Kidney (tissue), 14 donors: ENCODE results near the gene LMNB1. TPM values are rescaled to one million over a fixed set of nuclear protein-coding genes. Genes with fewer than 3 reads are reported as not detected.

Source experiments
- DNase-seq, 5 donors: peaks; one replicate each; pipeline ENCODE4 v3.0.0-alpha.2; 2013 to 2020
- FAIRE-seq: peaks from 2 replicates; lab custom pipeline; 2012; peaks lifted over from hg19 to GRCh38; lab: Jason Lieb, UNC
- H3K27ac ChIP-seq, 2 donors: one replicate each; pipeline ENCODE4 v1.7.0; 2013; ENCODE audit warnings: low read depth in 2 of 2, low read length in 2 of 2, inconsistent platforms in 1 of 2
- H3K27me3 ChIP-seq: one replicate; pipeline ENCODE4 v1.7.1; 2013; ENCODE audit warnings: low read length, inconsistent platforms; ENCODE audit not compliant: control insufficient read depth, insufficient read depth
- H3K36me3 ChIP-seq, 3 donors: one replicate each; pipeline versions ENCODE4 v1.7.0 to v1.7.1; 2013; ENCODE audit warnings: low read length in 3 of 3, control low read depth in 1 of 3, inconsistent platforms in 1 of 3; ENCODE audit not compliant: insufficient read depth in 3 of 3, control insufficient read depth in 2 of 3
- H3K4me1 ChIP-seq, 3 donors: one replicate each; pipeline versions ENCODE4 v1.7.0 to v1.7.1; 2013; ENCODE audit warnings: low read length in 3 of 3, inconsistent platforms in 1 of 3, low read depth in 1 of 3; ENCODE audit not compliant: control insufficient read depth in 2 of 3, insufficient read depth in 2 of 3
- H3K4me3 ChIP-seq, 3 donors: one replicate each; pipeline versions ENCODE4 v1.7.0 to v1.8.1; 2013; ENCODE audit warnings: low read length in 3 of 3, control low read depth in 1 of 3, inconsistent platforms in 1 of 3
- H3K9ac ChIP-seq, 3 donors: one replicate each; pipeline versions ENCODE4 v1.7.0 to v1.7.1; 2013; ENCODE audit warnings: low read length in 3 of 3, control low read depth in 1 of 3, inconsistent platforms in 1 of 3
- H3K9me3 ChIP-seq, 3 donors: one replicate each; pipeline versions ENCODE4 v1.7.0 to v1.7.1; 2013; ENCODE audit warnings: low read length in 3 of 3, control low read depth in 1 of 3, inconsistent platforms in 1 of 3; ENCODE audit not compliant: control insufficient read depth in 2 of 3, insufficient read depth in 1 of 3
- intact Hi-C: fragments of 100-400 bp; cut with DNase I; formaldehyde crosslinking; loops from one replicate; pipeline ENCODE4 v1.11.1; 2022
- polyA plus RNA-seq: library from polyadenylated mRNA; stranded (reverse); fragments of 350-450 nt; fragmentation: Illumina TruSeq; extraction: RNeasy Lipid Tissue Mini Kit (QIAGEN cat#74804); gene quantifications from one replicate; pipeline ENCODE4 v1.2.3, GENCODE V29; 2014; ENCODE audit warnings: low read depth, low replicate concordance; ENCODE audit not compliant: insufficient read depth
- total RNA-seq: library from RNA; stranded (reverse); fragmentation: NEBNext Ultra II Directional; extraction: Animal tissue kit (Norgen Biotek cat#: 25700); gene quantifications from one replicate; pipeline ENCODE4 v1.2.1, GENCODE V29; 2021
- TF ChIP-seq, protein P1 (sequence below): IDR thresholded peaks from 3 replicates; pipeline ENCODE4 v1.5.1; 2012; ENCODE audit warnings: mild to moderate bottlenecking, moderate library complexity, borderline replicate concordance; ENCODE audit not compliant: insufficient read depth; ENCODE audit errors: extremely low read depth
- donor health status: control.
- donor health status: control.
- donor health status: control.
- donor health status: control.
- donor health status: control.
- donor health status: DM: yes; HTN: yes; CAD: no.
- donor health status: Normal renal cell carcinoma (clear cell type).

Gene LMNB1
- total and polyA plus RNA-seq, 2 donors from 2014 or later: 1.7 to 10.3 TPM

DNA sequence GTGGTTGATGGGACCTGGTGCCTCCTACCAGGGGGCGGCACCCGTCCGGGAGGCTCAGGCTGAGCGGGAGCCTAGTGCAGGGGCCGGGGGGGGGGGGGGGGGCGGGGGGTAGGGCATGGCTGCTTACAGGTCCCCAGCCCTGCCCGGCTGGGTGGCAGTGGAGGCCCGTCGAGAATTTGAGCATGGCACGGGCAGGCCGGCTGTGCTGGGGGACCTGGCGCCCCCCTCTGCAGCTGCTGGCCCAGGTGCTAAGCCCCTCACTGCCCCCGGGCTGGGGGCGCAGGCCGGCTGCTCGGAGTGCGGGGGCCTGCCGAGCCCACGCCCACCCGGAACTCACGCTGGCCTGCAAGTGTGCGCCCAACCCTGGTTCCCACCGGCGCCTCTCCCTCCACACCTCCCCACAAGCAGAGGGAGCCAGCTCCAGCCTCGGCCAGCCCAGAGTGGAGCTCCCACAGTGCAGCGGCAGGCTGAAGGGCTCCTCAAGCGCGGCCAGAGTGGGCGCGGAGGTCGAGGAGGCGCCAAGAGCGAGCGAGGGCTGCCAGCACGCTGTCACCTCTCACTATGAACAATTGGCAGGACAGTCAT lies 77.7 kb downstream of the LMNB1 start:
- no peak overlapping the region for H3K27ac ChIP-seq
- TF ChIP-seq, protein P1, sequence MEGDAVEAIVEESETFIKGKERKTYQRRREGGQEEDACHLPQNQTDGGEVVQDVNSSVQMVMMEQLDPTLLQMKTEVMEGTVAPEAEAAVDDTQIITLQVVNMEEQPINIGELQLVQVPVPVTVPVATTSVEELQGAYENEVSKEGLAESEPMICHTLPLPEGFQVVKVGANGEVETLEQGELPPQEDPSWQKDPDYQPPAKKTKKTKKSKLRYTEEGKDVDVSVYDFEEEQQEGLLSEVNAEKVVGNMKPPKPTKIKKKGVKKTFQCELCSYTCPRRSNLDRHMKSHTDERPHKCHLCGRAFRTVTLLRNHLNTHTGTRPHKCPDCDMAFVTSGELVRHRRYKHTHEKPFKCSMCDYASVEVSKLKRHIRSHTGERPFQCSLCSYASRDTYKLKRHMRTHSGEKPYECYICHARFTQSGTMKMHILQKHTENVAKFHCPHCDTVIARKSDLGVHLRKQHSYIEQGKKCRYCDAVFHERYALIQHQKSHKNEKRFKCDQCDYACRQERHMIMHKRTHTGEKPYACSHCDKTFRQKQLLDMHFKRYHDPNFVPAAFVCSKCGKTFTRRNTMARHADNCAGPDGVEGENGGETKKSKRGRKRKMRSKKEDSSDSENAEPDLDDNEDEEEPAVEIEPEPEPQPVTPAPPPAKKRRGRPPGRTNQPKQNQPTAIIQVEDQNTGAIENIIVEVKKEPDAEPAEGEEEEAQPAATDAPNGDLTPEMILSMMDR: no peak

GRCh38 chr5:126855266-126855665 lies 78.3 kb downstream of the LMNB1 start:
- DNase-seq (no peak), FAIRE-seq (no peak)
- no peak overlapping the region for H3K9ac ChIP-seq
- intact Hi-C loops: no loop called here
- no peaks in the 10 kb centered on the region for H3K9me3 ChIP-seq
- H3K4me1 ChIP-seq: peaks cover 0 to 3% (median 0%) of the 10 kb centered on the region in 3 donors
- H3K27ac ChIP-seq: no peak overlapping the region
- H3K4me3 ChIP-seq: no peak overlapping the region
- H3K36me3 ChIP-seq: no peaks in the 10 kb centered on the region
- TF ChIP-seq, protein P1: no peak
- no peaks in the 10 kb centered on the region for H3K27me3 ChIP-seq

More for the DNA sequence above, 77.7 kb downstream of the LMNB1 start:
- no peaks in the 10 kb centered on the region for H3K27me3 ChIP-seq
- no peaks in the 10 kb centered on the region for H3K9me3 ChIP-seq
- no peak for DNase-seq
- no peak for FAIRE-seq
- no peaks in the 10 kb centered on the region for H3K36me3 ChIP-seq
- no peak overlapping the region for H3K9ac ChIP-seq
- no peak overlapping the region for H3K4me3 ChIP-seq
- intact Hi-C loops: no loop called here
- peaks cover 0 to 3% (median 0%) of the 10 kb centered on the region in 3 donors for H3K4me1 ChIP-seq

DNA sequence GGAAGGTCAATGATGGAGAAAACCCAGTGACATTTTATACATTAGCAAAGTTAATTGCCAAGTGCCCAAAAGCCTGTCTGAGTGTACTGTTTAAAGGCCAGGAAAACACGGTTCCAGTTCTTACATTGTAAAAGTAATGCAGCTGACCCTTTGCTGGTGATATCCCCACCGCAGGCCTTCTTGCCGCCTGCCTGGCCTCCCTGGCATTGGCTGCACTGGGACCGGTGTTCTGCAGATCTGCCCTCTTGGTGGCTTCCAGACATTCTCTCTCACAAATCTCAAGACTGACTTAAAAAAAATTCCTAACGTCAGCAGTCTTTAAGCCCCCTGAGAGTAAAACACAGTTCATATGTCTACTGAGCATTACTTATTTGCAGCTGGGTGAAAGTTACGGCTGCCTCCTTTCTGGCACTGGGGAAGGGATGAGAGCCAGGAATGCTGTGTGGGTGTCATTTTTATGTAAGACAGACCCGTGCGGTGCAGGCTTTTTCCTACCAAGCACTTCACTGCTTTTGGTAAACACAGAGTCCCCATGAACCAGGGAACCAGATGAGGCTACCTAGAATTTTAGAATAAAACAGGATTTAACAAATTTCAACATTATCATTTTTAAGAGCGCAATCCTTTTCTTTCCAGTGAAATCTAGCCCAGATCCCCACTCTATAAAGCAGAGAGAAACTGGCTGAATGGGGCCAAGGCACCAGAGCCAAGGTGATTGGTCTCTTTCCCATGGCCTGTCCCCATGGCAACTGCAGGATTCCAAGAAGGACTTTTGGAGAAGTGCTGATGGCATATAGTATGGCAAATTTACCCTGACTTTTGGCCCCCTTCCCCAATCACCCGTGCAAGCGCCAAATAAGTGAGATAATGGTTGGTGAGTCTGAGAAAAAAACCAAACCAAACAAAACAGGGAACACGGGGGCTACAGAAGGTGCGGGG lies 80.8 kb downstream of the LMNB1 start:
- Histone ChIP-seq H3K36me3 (no peaks in the 10 kb centered on the region), H3K27me3 (no peaks in the 10 kb centered on the region), H3K4me1 (no peaks in the 10 kb centered on the region), H3K9ac (no peak overlapping the region), H3K9me3 (no peaks in the 10 kb centered on the region), H3K27ac (no peak overlapping the region), H3K4me3 (no peak overlapping the region)
- intact Hi-C loops: no loop called here
- TF ChIP-seq, protein P1: no peak
- DNase-seq (peak in 1 of 5 donors; percentile 43), FAIRE-seq (no peak)
